DND-41 (cell line): Measurements from ENCODE around the gene ZMAT3.
"Not testable (repeated sequence)": the region's sequence is repeated elsewhere in the genome, so short reads cannot be mapped to it uniquely, and the experiment has no call there.

Source experiments
- ATAC-seq: fragments of 200-7000 bp; cut with Tn5 transposase; 3 replicates; pipeline ENCODE4 v1.9.1; 2021; ENCODE audit warnings: low read depth; ENCODE audit not compliant: insufficient read depth
- DNase-seq: peaks from one replicate; pipeline ENCODE4 v3.0.0-alpha.2; 2020
- H2AFZ ChIP-seq: 2 replicates; pipeline ENCODE4 v1.6.0; 2012; ENCODE audit warnings: low read depth, low read length
- H3K27ac ChIP-seq: 2 replicates; pipeline ENCODE4 v1.5.1; 2012; ENCODE audit warnings: low read length, inconsistent platforms
- H3K27me3 ChIP-seq: fragments of 200-600 bp; sonication (generic); 2 replicates; pipeline ENCODE4 v1.6.0; 2012; ENCODE audit warnings: low read length, mild to moderate bottlenecking, inconsistent platforms; ENCODE audit not compliant: insufficient read depth, poor library complexity
- H3K36me3 ChIP-seq: 2 replicates; pipeline ENCODE4 v1.5.1; 2012; ENCODE audit warnings: low read length, inconsistent platforms; ENCODE audit not compliant: insufficient read depth
- H3K4me1 ChIP-seq: 2 replicates; pipeline ENCODE4 v1.5.1; 2012; ENCODE audit warnings: mild to moderate bottlenecking, low read length; ENCODE audit not compliant: insufficient read depth
- H3K4me2 ChIP-seq: 2 replicates; pipeline ENCODE4 v1.6.0; 2012; ENCODE audit warnings: mild to moderate bottlenecking, moderate library complexity, low read length, inconsistent platforms; ENCODE audit not compliant: insufficient read depth
- H3K4me3 ChIP-seq, 2 experiments: fragments of 200-600 bp in 1 of 2; shearing (Covaris generic) in 1 of 2; 2 replicates each; pipeline ENCODE4 v1.5.1; 2012 to 2016; ENCODE audit warnings: inconsistent platforms in 2 of 2, low read length in 2 of 2, mild to moderate bottlenecking in 2 of 2, low read depth in 1 of 2, moderate library complexity in 1 of 2
- H3K79me2 ChIP-seq: 2 replicates; pipeline ENCODE4 v1.6.0; 2012; ENCODE audit warnings: low read length, inconsistent platforms; ENCODE audit not compliant: insufficient read depth
- H3K9ac ChIP-seq: 2 replicates; pipeline ENCODE4 v1.6.0; 2012; ENCODE audit warnings: low read depth, mild to moderate bottlenecking, inconsistent platforms, low read length, moderate library complexity
- H3K9me3 ChIP-seq: 2 replicates; pipeline ENCODE4 v1.5.1; 2012; ENCODE audit warnings: low read length, moderate library complexity, mild to moderate bottlenecking, inconsistent platforms; ENCODE audit not compliant: insufficient read depth, severe bottlenecking
- H4K20me1 ChIP-seq: 2 replicates; pipeline ENCODE4 v1.6.0; 2012; ENCODE audit warnings: low read length; ENCODE audit not compliant: insufficient read depth
- CTCF ChIP-seq: IDR thresholded peaks from 2 replicates; pipeline ENCODE4 v1.5.1; 2012; ENCODE audit warnings: borderline replicate concordance, low read length, moderate library complexity, mild to moderate bottlenecking; ENCODE audit not compliant: poor library complexity, severe bottlenecking; ENCODE audit errors: extremely low read depth
- EZH2 ChIP-seq: IDR thresholded peaks from 3 replicates; pipeline ENCODE4 v1.6.1; 2012; ENCODE audit warnings: borderline replicate concordance, low read depth, mild to moderate bottlenecking, moderate library complexity, low read length, inconsistent platforms; ENCODE audit not compliant: severe bottlenecking

The ZMAT3 gene

GRCh38 chr3:179036626-179037300, 34.8 kb downstream of the ZMAT3 start:
- Histone ChIP-seq H2AFZ (peak overlapping the region; percentile 74), H3K36me3 (no peaks in the 10 kb centered on the region; the same call in 1 of the 2 replicates), H3K9ac (peak overlapping the region; percentile 51), H4K20me1 (no peaks in the 10 kb centered on the region), H3K4me2 (peak overlapping the region; percentile 63), H3K4me1 (peaks cover 28% of the 10 kb centered on the region), H3K27me3 (no peaks in the 10 kb centered on the region), H3K79me2 (peaks cover 13% of the 10 kb centered on the region; the same call in 1 of the 2 replicates), H3K9me3 (no peaks in the 10 kb centered on the region), H3K4me3 (peak overlapping the region in 1 of 2 experiments; percentile 45; a peak in 2 of 4 replicates), H3K27ac (peak overlapping the region; percentile 86)
- TF ChIP-seq CTCF = no peak
- TF ChIP-seq EZH2 = no peak
- ATAC-seq (no peak), DNase-seq (no peak)

- Histone ChIP-seq H4K20me1 (no peaks in the 10 kb centered on the region), H3K4me3 (no peak overlapping the region), H3K9ac (no peak overlapping the region), H3K79me2 (peaks cover 13% of the 10 kb centered on the region; the same call in 1 of the 2 replicates), H3K9me3 (no peaks in the 10 kb centered on the region), H3K27ac (no peak overlapping the region; the same call in 1 of the 2 replicates), H3K4me2 (no peak overlapping the region), H3K27me3 (no peaks in the 10 kb centered on the region), H3K36me3 (no peaks in the 10 kb centered on the region; the same call in 1 of the 2 replicates), H2AFZ (no peak overlapping the region), H3K4me1 (peaks cover 28% of the 10 kb centered on the region)
- DNase-seq (no peak), ATAC-seq (no peak)
- no peak for TF ChIP-seq CTCF
- no peak for TF ChIP-seq EZH2
These were observed 35.4 kb downstream of the ZMAT3 start for GRCh38 chr3:179036226-179036625.

- ATAC-seq = no peak
- peaks cover 3% of the 10 kb centered on the region; the same call in 1 of the 2 replicates for H3K36me3 ChIP-seq
- H3K4me2 ChIP-seq = no peak overlapping the region
These were observed 36.4 kb downstream of the ZMAT3 start for GRCh38 chr3:179035232-179035631.

GRCh38 chr3:179033304-179033657, 38.3 kb downstream of the ZMAT3 start:
- not testable (repeated sequence) for ATAC-seq, H3K4me3 ChIP-seq, H3K27me3 ChIP-seq, H3K27ac ChIP-seq, H3K9me3 ChIP-seq, DNase-seq, H3K9ac ChIP-seq, H2AFZ ChIP-seq, H3K4me2 ChIP-seq, H4K20me1 ChIP-seq, H3K36me3 ChIP-seq, H3K79me2 ChIP-seq
- H3K4me1 ChIP-seq = peaks cover 17% of the 10 kb centered on the region

More at GRCh38 chr3:179035232-179035631, 36.4 kb downstream of the ZMAT3 start:
- peaks cover 13% of the 10 kb centered on the region; the same call in 1 of the 2 replicates for H3K79me2 ChIP-seq
- no peak for TF ChIP-seq EZH2
- no peak for TF ChIP-seq CTCF
- no peaks in the 10 kb centered on the region for H3K27me3 ChIP-seq
- no peak overlapping the region for H3K9ac ChIP-seq
- no peak overlapping the region for H3K4me3 ChIP-seq
- no peak overlapping the region for H3K27ac ChIP-seq
- peaks cover 28% of the 10 kb centered on the region for H3K4me1 ChIP-seq
- H4K20me1 ChIP-seq = no peaks in the 10 kb centered on the region
- H3K9me3 ChIP-seq = no peaks in the 10 kb centered on the region
- no peak for DNase-seq
- H2AFZ ChIP-seq = no peak overlapping the region

- not testable (repeated sequence) for H3K9me3 ChIP-seq, H4K20me1 ChIP-seq, H3K36me3 ChIP-seq, H3K9ac ChIP-seq, H3K79me2 ChIP-seq, DNase-seq, ATAC-seq, H3K27me3 ChIP-seq, H3K4me3 ChIP-seq, H3K27ac ChIP-seq, H3K4me2 ChIP-seq, H2AFZ ChIP-seq
- H3K4me1 ChIP-seq = peaks cover 14% of the 10 kb centered on the region
These were observed 38.9 kb downstream of the ZMAT3 start for GRCh38 chr3:179032454-179033303.
